Activated effector memory CD4-positive, alpha-beta T cell treated with anti-CD3 and anti-CD28 coated beads, Interleukin-2, amount 50 U/mL, for 16 hours (primary cell): ENCODE measurements around the gene SERPINB6.

Experiments
- DNase-seq: peaks from one replicate; pipeline ENCODE4 v3.0.0-alpha.2; 2020

The SERPINB6 gene

DNA sequence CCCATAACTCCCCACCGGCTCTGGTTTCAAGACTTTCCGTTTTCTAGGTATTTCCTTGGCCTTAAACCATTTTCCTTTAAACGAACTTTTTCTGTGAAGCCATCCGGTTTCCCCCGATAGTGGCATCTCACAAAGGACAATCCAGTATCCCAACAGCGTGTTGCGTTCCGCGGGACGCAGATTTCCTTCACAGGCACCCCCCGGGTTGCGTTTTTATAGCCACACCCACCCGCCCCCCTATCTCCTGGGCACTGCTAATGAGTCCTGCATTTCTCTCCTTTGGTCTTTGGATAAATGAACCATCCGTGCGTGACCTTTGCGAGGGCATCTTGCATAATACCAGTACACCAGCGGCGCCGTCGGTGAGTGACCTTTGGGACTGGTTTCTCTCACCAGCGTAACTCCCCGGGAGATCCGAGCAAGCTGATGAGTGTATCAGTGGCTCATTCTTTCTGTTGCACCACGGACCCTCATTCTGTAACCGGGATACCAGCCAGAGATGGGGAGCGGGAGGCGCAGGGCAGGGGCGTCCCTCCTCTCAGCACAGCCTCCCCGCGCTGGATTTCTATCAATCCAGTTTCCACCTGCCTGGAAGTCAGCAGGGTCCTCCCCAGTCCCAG lies 27.7 kb upstream of the SERPINB6 start:
- DNase-seq, result no peak

DNA sequence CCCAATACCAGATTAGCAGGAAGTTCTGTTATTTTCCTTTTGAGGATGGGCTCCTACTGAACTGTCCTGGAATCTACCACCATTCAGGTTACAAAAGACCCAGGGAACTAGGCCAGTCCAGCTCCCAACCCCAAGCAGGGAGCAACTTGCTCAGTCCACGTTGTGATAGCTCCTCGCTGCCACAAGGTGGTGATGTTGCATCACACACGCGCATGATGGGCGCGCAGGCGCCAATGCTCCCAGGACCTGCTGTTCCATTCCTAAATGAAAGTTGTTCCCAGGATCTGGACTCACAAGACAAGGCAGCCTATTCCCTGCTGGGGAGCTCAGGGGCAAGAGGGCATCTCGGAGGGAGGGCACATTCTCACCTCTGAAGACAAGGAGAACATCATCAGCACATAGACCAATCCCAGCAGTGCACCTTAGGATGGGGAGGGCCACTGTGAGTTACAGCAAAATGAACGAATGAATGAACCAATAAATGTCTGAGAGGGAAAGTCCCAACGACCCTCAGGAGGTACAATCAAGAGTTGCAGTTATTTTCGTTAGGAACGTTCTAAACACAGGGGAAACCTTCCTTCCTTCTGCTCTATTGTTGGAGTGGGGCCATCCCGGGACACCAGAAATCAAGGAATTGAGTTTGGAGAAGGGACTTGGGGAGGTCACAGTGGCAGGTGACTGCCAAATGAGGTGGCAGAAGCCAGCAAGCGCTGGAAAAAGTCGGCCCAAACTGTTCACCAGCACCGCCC lies 27.1 kb upstream of the SERPINB6 start:
- peak; percentile 76 for DNase-seq

- DNase-seq, result no peak
Measured at GRCh38 chr6:2993755-2994317, 22.5 kb upstream of the SERPINB6 start.

- no peak for DNase-seq
Measured at GRCh38 chr6:2992330-2992979, 21.1 kb upstream of the SERPINB6 start.

- no peak for DNase-seq
Measured at GRCh38 chr6:2990932-2991506, 19.7 kb upstream of the SERPINB6 start.

GRCh38 chr6:2990248-2990931 lies 19.0 kb upstream of the SERPINB6 start:
- no peak for DNase-seq

GRCh38 chr6:2989332-2990247 lies 18.2 kb upstream of the SERPINB6 start:
- peak; percentile 89 for DNase-seq

DNA sequence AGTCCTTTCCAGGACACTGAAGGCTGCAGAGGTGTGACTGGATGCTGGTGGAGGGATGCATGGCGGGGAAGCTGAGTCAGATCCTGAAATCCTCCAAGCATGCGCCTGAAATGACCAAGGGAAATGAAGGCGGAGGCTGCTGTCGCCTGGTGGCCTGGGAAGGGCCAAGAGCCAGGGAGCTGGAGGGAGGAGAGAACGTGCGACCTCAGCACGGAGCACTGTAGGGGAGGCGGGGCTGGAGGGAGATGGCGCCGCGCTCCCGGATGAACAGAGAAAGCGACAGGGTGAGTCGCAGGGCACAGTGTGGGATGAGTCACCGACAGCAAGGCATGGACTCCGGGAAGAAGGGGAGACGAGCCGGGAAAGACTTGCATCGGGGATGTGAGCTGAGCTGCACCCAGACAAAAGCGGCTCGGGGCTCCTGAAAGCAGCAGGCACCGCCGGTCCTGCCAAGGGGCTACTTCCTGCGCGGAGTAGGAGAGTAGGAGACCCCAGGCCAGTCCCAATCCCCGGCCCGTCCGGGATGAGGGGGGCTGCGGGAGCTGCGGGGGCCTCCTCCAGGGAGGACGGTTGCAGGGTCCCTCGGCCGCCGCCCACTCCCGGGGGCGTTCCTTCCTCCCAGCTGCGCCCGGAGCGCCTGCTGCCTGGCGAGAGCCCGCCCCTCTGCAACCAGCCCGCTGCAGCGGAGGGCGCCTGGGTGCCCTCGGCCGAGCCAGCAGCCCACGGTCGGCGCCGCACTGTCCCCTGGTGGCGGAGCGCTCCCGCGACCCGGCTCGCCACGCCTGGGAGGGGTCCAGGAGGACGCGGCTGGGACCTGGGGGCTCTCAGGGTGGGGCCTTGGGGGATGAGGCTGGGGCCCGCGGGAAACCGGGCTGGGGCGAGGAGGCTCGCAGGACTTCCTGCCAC lies 17.3 kb upstream of the SERPINB6 start:
- DNase-seq, result peak; percentile 92

GRCh38 chr6:2988094-2988425 lies 16.7 kb upstream of the SERPINB6 start:
- DNase-seq, result no peak

DNA sequence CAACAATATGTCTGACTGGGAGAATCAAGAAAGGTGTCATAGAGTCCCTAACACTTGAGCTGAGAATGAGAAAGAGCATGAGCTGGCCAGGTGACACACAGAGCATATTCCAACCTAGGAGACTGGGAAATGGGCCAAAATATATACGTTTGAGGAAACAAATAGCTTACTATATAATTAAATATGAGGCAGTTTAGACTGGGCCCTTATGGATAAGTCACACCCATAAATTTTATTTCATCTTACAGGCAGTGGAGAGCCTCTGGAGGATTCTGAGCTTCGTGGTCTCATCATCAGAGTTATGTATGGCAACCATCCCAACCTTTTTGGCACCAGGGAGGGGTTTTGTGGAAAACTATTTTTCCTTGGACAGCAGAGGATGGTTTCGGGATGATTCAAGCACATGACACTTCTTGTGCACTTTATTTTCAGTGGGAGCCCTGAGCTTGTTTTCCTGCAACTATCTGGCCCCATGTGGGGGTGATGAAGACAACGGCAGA lies 15.4 kb upstream of the SERPINB6 start:
- DNase-seq, result no peak

DNA sequence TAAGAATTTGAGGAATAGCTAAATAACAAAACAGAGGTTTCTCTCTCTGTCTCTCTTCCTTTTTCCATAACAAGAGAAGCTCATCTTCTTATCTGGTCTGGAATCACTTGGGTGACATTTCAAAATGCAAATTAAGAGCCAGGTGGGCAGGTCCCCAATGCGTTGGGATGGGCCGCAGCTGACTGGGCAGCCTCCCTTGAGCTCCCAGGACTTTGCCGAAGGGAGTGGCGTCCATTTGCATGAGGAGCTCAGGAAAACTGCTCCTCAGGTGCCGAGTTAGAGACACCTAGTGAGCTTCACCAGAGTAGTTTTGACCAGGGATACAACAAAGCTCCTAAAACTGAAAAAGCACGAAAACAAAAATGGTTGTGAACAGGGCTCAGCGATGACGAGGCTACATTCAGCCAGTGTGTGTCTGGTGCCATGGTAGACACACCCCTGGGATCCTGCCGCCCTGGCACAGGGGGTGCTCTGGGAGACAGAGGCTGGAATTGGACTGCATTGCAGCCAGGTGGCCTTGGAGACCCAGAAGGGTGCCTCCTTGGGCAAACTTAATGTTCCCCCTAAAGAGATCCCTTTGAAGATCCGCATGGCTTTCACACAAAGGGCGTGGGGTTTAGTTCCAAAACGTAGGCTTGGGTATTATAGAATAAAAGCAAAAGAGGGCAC lies 13.5 kb upstream of the SERPINB6 start:
- DNase-seq, result no peak

GRCh38 chr6:2982426-2983117 lies 11.2 kb upstream of the SERPINB6 start:
- DNase-seq, result no peak

GRCh38 chr6:2980465-2980855 lies 9.1 kb upstream of the SERPINB6 start:
- no peak for DNase-seq

GRCh38 chr6:2979819-2980464 lies 8.6 kb upstream of the SERPINB6 start:
- no peak for DNase-seq

GRCh38 chr6:2978923-2979322 lies 7.6 kb upstream of the SERPINB6 start:
- no peak for DNase-seq

DNA sequence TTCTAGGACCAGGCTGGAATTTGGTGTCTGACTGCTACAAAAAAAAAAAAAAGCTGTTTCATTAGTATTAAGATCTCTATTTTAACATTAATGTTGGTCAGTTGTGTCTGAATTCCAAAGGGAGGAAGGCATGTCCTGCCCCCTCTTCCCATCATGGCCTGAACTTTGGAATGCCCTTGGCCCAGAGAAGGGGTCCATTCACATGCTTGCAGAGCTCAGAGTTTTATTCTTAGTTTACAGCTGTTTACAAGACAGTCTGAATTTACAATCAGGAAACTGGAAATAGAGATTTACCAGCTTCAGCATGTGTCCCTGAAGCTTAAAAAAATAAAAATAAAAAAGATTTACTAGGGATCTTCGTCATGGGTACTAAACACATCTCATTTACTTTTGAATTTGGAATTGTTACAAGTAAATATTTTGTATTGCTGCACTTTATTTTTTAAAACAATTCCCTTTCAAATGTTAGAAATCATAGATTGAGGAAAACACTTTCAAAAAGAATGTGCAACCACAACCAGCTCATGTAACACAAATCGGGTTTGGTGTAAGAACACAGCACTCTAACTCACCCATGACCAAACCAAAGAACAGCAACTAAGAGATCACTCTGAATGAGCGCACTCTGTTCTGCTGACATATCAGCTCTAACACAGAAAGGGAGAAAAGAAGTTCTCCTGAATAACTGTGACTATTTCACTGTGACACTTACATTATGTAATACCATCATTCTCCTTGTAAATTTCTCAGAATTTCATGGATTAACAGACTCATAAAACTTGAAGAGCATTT lies 6.6 kb upstream of the SERPINB6 start:
- DNase-seq, result no peak

GRCh38 chr6:2977290-2977689 lies 5.9 kb upstream of the SERPINB6 start:
- DNase-seq, result no peak

DNA sequence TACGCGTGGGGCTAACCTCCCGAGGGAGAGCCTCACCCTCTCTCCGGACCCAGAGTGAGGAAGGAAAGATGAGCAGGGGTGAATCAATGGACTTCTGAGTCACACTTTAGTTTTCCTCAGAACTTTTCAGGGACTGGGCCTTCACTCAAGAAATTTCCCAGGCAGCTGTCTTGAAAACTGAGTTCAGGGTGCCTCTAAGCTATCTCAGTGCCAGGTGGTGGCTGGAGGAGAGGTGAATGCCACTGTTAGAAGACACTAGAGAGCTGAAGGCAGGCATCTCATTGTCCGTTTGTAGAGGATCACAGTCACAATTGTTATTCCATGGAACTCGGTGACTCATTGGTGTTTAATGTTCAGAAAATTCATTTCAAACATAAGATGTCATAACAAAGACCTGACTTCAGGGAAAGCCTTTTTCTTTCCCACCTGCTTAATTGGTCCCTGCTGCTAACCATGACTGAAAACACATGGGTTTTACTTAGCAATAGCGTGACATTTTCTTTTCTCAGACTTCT lies 5.3 kb upstream of the SERPINB6 start:
- DNase-seq, result no peak
